ENCODE results near the gene AP2A2.

GRCh38 chr11:1022908-1023810 lies 97.5 kb downstream of the AP2A2 start:
- TF ChIP-seq, protein P1, sequence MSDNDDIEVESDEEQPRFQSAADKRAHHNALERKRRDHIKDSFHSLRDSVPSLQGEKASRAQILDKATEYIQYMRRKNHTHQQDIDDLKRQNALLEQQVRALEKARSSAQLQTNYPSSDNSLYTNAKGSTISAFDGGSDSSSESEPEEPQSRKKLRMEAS (IDR thresholded peaks at IDR 0.05) = no peak
- TF ChIP-seq RAD21 (IDR thresholded peaks at IDR 0.05; ENCODE audit: low read depth) = no peak
- no peak for TF ChIP-seq TCF12 (IDR thresholded peaks at IDR 0.05; ENCODE audit: low read depth)
- no peak for TF ChIP-seq TAF1 (IDR thresholded peaks at IDR 0.05; ENCODE audit: low read depth)
- no peak for TF ChIP-seq YY1 (IDR thresholded peaks at IDR 0.05; ENCODE audit: low read depth)
- TF ChIP-seq, protein P2, sequence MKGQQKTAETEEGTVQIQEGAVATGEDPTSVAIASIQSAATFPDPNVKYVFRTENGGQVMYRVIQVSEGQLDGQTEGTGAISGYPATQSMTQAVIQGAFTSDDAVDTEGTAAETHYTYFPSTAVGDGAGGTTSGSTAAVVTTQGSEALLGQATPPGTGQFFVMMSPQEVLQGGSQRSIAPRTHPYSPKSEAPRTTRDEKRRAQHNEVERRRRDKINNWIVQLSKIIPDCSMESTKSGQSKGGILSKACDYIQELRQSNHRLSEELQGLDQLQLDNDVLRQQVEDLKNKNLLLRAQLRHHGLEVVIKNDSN (IDR thresholded peaks at IDR 0.05) = no peak
- TF ChIP-seq EGR1 (IDR thresholded peaks at IDR 0.05) = no peak
- TF ChIP-seq, protein P3, sequence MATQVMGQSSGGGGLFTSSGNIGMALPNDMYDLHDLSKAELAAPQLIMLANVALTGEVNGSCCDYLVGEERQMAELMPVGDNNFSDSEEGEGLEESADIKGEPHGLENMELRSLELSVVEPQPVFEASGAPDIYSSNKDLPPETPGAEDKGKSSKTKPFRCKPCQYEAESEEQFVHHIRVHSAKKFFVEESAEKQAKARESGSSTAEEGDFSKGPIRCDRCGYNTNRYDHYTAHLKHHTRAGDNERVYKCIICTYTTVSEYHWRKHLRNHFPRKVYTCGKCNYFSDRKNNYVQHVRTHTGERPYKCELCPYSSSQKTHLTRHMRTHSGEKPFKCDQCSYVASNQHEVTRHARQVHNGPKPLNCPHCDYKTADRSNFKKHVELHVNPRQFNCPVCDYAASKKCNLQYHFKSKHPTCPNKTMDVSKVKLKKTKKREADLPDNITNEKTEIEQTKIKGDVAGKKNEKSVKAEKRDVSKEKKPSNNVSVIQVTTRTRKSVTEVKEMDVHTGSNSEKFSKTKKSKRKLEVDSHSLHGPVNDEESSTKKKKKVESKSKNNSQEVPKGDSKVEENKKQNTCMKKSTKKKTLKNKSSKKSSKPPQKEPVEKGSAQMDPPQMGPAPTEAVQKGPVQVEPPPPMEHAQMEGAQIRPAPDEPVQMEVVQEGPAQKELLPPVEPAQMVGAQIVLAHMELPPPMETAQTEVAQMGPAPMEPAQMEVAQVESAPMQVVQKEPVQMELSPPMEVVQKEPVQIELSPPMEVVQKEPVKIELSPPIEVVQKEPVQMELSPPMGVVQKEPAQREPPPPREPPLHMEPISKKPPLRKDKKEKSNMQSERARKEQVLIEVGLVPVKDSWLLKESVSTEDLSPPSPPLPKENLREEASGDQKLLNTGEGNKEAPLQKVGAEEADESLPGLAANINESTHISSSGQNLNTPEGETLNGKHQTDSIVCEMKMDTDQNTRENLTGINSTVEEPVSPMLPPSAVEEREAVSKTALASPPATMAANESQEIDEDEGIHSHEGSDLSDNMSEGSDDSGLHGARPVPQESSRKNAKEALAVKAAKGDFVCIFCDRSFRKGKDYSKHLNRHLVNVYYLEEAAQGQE (IDR thresholded peaks at IDR 0.05; ENCODE audit: low read depth) = no peak
- no peak for TF ChIP-seq ZBTB7A (IDR thresholded peaks at IDR 0.05; ENCODE audit: low read depth)
- TF ChIP-seq TEAD4 (IDR thresholded peaks at IDR 0.05) = no peak
- TF ChIP-seq CREB1 (IDR thresholded peaks at IDR 0.05; ENCODE audit: low read depth) = no peak
- no peak for TF ChIP-seq CEBPB (IDR thresholded peaks at IDR 0.05)
